HFF-Myc (cell line): Measurements from ENCODE around the gene NHLH1.

Experiments
- DNase-seq: peaks from one replicate; pipeline ENCODE4 v3.0.0-alpha.2; 2011; ENCODE audit warnings: low read depth; ENCODE audit errors: extremely low read depth
- H3K4me3 ChIP-seq: replicated peaks from 2 replicates; pipeline ENCODE4 v1.5.1; 2011; ENCODE audit warnings: low read depth, mild to moderate bottlenecking, control low read depth, low read length
- CTCF ChIP-seq: IDR thresholded peaks from 2 replicates; pipeline ENCODE4 v1.5.1; 2012; ENCODE audit warnings: mild to moderate bottlenecking, low read depth, low read length, control low read depth; ENCODE audit errors: missing control alignments

Gene NHLH1

GRCh38 chr1:160338580-160338979 lies 28.3 kb upstream of the NHLH1 start:
- no peak for TF ChIP-seq CTCF

GRCh38 chr1:160340146-160340545 lies 26.7 kb upstream of the NHLH1 start:
- no peak for DNase-seq
- H3K4me3 ChIP-seq = no peak overlapping the region
- TF ChIP-seq CTCF = no peak

More at GRCh38 chr1:160338580-160338979, 28.3 kb upstream of the NHLH1 start:
- H3K4me3 ChIP-seq = no peak overlapping the region
- DNase-seq = no peak

- H3K4me3 ChIP-seq = peak overlapping the region; percentile 98
- TF ChIP-seq CTCF = no peak
- DNase-seq = no peak
Observed at GRCh38 chr1:160340866-160341265, 26.0 kb upstream of the NHLH1 start.

GRCh38 chr1:160342526-160342925 lies 24.3 kb upstream of the NHLH1 start:
- DNase-seq = no peak

GRCh38 chr1:160342953-160343869 lies 23.7 kb upstream of the NHLH1 start, which contains the start of the genes COPA and NCSTN:
TSS of gene COPA (minus strand) at chr1:160343250. CDS start at chr1:160343170, 80 bp downstream.
TSS of gene NCSTN (plus strand) at chr1:160343383. CDS start at chr1:160343397, 14 bp downstream.
- no peak for TF ChIP-seq CTCF
- H3K4me3 ChIP-seq = peak within 1 kb of the TSS; percentile 98
- peak; percentile 85 for DNase-seq

More at GRCh38 chr1:160342526-160342925, 24.3 kb upstream of the NHLH1 start:
- no peak for TF ChIP-seq CTCF
- H3K4me3 ChIP-seq = peak overlapping the region; percentile 98

GRCh38 chr1:160344241-160344640 lies 22.6 kb upstream of the NHLH1 start:
- no peak for DNase-seq
- H3K4me3 ChIP-seq = peak overlapping the region; percentile 98
- no peak for TF ChIP-seq CTCF
